RWPE1 (cell line): ENCODE results near the gene BPI.

Experiments
- CTCF ChIA-PET: fragments of 350-600 bp; sonication (Branson Sonifier 250); formaldehyde crosslinking; extraction: SDS; loops from one replicate; lab custom pipeline; 2021; lab: Yijun Ruan, JAX
- POLR2A ChIA-PET: fragments of 400-600 bp; formaldehyde crosslinking; extraction: SDS; loops from one replicate; lab custom pipeline; 2020; ENCODE audit warnings: antibody characterized with exemption; ENCODE audit not compliant: low non-redundant PET; lab: Yijun Ruan, JAX
- DNase-seq: peaks from one replicate; pipeline ENCODE4 v3.0.0; 2012; ENCODE audit warnings: low spot score
- H3K27ac ChIP-seq: fragments of 450-650 bp; 2 replicates; pipeline ENCODE4 v1.5.1; 2017
- CTCF ChIP-seq: fragments of 450-650 bp; conservative IDR thresholded peaks from 2 replicates; pipeline ENCODE4 v1.5.1; 2017; ENCODE audit warnings: low read depth, mild to moderate bottlenecking

The BPI gene

DNA sequence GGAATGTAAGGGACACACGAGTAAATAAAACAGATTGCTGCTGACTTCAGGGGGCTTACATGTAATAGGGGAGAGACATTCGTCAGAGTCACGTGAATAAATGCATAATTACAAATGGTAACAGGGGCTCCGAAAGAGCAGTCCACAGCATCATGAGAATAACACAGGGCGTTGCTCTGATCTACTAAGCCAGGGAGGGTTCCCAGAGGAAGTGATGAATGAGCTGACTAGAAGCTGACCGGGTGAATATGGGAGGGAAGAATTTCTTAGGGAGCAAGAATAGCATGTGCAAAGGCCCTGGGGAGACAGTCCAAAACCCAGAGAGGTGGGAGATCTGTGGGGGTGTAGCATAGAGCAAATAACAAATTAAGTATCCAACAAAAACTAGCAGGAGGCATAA, 2.4 kb downstream of the BPI start:
- no peak for DNase-seq
- ChIA-PET CTCF (interaction anchor here (0.7 kb wide), 1 partner anchor 50 kb away, joined by 3 read pairs; no protein-coding TSS in a partner anchor), POLR2A (no interaction called here)
- no peak overlapping the region for H3K27ac ChIP-seq
- TF ChIP-seq CTCF: no peak

GRCh38 chr20:38307371-38308046, 3.6 kb downstream of the BPI start:
- no peak for TF ChIP-seq CTCF
- DNase-seq: no peak
- H3K27ac ChIP-seq: no peak overlapping the region
- POLR2A ChIA-PET: no interaction called here
- CTCF ChIA-PET: interaction anchor here (0.5 to 1.5 kb wide), 7 partner anchors 8 to 750 kb away, joined by 3 to 8 read pairs (median 3); no protein-coding TSS in a partner anchor

GRCh38 chr20:38308047-38308438, 4.1 kb downstream of the BPI start:
- DNase-seq: no peak
- ChIA-PET POLR2A (no interaction called here), CTCF (interaction anchor here (0.5 to 1.5 kb wide), 5 partner anchors 9 to 751 kb away, joined by 3 to 8 read pairs (median 3); no protein-coding TSS in a partner anchor)
- TF ChIP-seq CTCF: no peak
- H3K27ac ChIP-seq: no peak overlapping the region

DNA sequence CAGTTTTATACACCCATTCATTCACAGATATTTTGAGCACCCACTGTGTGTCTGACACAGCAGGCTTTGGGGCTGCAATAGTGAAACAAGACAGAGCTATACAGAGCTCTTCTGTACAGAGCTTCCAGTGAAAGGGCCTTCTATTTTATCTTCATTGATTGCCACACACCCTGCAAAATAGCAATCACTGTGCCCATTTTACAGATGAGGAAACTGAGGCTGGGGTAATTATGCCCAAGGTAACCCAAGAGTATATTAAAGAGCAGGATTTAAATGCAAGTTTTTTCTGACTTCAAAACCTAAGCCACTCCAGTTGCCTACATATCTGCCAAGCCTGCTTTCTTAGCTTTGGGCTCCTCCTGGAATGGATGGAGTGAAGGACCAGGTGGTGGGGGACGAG, 4.5 kb downstream of the BPI start:
- H3K27ac ChIP-seq: no peak overlapping the region
- ChIA-PET POLR2A (interaction anchor here (0.6 kb wide), 1 partner anchor 431 kb away, joined by 3 read pairs; no protein-coding TSS in a partner anchor), CTCF (interaction anchor here (1.0 to 1.2 kb wide), 3 partner anchors 9 to 14 kb away, joined by 3 to 4 read pairs (median 4); no protein-coding TSS in a partner anchor)
- TF ChIP-seq CTCF: no peak
- DNase-seq: no peak

- no peak overlapping the region for H3K27ac ChIP-seq
- no peak for TF ChIP-seq CTCF
- POLR2A ChIA-PET: no interaction called here
- no peak for DNase-seq
- CTCF ChIA-PET: interaction anchor here (1.0 kb wide), 1 partner anchor 11 kb away, joined by 5 read pairs; no protein-coding TSS in a partner anchor
Observed at GRCh38 chr20:38311091-38311490, 7.1 kb downstream of the BPI start.

DNA sequence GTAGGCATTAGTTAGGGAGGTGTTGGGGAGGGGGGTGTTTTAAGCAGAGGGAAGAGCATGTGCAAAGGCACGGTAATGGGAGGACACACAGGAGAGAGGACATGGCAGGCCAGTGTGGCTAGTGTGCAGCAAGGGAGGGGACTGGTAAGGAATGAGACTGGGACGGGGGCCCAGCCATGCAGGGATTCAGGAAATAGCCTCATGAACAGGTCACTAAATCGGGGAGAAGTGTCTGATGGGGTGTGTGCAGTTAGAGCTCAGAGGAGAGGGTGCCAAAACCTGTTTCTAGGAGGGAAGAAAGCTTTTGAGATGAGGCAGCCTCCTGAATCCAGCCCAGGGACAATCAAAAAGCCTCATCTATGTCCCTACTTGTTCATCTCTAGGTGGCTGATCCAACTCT, 7.5 kb downstream of the BPI start:
- POLR2A ChIA-PET: no interaction called here
- no peak overlapping the region for H3K27ac ChIP-seq
- no peak for TF ChIP-seq CTCF
- CTCF ChIA-PET: interaction anchor here (1.0 kb wide), 1 partner anchor 10 kb away, joined by 5 read pairs; no protein-coding TSS in a partner anchor
- DNase-seq: no peak
